Measurements from ENCODE around the gene PIK3CD.

GRCh38 chr1:9665193-9665592 lies 13.7 kb downstream of the PIK3CD start:
- TF ChIP-seq CTCF (conservative IDR thresholded peaks at IDR 0.05; ENCODE audit: low read length) (no peak), EZH2phosphoT487 (IDR thresholded peaks at IDR 0.05; ENCODE audit: borderline replicate concordance, low read depth, low read length) (no peak)
